Testis (tissue), 2 donors: Measurements from ENCODE around the gene PSORS1C1.

Experiments
- POLR2A ChIP-seq: fragments of 450-650 bp; IDR thresholded peaks from one replicate; pipeline ENCODE4 v1.6.1; 2017; ENCODE audit warnings: antibody characterized with exemption, mild to moderate bottlenecking, moderate library complexity
- TF ChIP-seq, protein P1 (sequence below), 3 experiments: fragments of 450-650 bp in 2 of 3; fragments of 200-600 bp in 1 of 3; sonication (generic) in 1 of 3; IDR thresholded peaks; one replicate each; pipeline ENCODE4 v1.5.1; 2016 to 2019; ENCODE audit warnings: antibody characterized with exemption in 3 of 3, mild to moderate bottlenecking in 2 of 3, moderate library complexity in 1 of 3

DNA sequence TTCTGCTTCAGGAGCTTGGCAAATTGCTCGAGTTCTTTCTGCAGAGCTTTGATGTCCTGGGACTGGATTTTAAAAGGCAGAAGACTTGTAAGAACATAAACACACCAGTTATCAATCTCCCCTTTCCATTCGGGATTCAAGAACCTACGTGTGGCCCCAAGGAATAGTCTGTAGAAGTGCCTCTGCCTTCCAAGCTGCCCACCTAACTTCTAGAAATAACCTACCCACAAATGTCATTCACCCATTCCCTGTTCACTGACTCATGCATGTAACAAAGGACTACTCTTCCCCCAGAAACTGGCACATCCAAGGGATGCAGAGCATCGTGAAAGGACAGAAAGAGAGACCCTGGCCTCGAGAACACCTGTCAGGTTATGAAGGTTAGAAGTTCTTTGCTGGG is 51.4 kb downstream of the PSORS1C1 start:
- TF ChIP-seq, protein P1, sequence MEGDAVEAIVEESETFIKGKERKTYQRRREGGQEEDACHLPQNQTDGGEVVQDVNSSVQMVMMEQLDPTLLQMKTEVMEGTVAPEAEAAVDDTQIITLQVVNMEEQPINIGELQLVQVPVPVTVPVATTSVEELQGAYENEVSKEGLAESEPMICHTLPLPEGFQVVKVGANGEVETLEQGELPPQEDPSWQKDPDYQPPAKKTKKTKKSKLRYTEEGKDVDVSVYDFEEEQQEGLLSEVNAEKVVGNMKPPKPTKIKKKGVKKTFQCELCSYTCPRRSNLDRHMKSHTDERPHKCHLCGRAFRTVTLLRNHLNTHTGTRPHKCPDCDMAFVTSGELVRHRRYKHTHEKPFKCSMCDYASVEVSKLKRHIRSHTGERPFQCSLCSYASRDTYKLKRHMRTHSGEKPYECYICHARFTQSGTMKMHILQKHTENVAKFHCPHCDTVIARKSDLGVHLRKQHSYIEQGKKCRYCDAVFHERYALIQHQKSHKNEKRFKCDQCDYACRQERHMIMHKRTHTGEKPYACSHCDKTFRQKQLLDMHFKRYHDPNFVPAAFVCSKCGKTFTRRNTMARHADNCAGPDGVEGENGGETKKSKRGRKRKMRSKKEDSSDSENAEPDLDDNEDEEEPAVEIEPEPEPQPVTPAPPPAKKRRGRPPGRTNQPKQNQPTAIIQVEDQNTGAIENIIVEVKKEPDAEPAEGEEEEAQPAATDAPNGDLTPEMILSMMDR (IDR thresholded peaks at IDR 0.05), result no peak
- no peak for TF ChIP-seq POLR2A
